ENCODE data around the gene UVRAG.

The UVRAG gene

GRCh38 chr11:76124905-76125770 is 310.1 kb downstream of the UVRAG start:
- Histone ChIP-seq H3K27ac (replicated peaks; ENCODE audit: low read length) (no peak overlapping the region), H3K23ac (ENCODE audit: low read depth, low read length, poor library complexity) (no peak overlapping the region), H3K14ac (ENCODE audit: low read length) (no peak overlapping the region), H2BK15ac (ENCODE audit: low read length) (no peak overlapping the region), H3K9ac (ENCODE audit: low read depth, low read length, poor library complexity) (no peak overlapping the region), H3K36me3 (replicated peaks in 1 of 2; ENCODE audit: control insufficient read depth in 2 of 2, insufficient read depth in 2 of 2, low read length in 2 of 2) (peaks cover 0 to 3% of the 10 kb centered on the region in 2 donors), H3K18ac (ENCODE audit: low read length) (no peak overlapping the region), H3K4me1 (ENCODE audit: control insufficient read depth in 2 of 2, insufficient read depth in 1 of 2, low read depth in 1 of 2, low read length in 2 of 2) (peaks cover 8 to 14% of the 10 kb centered on the region in 2 donors), H4K91ac (ENCODE audit: low read depth, low read length, poor library complexity) (no peak overlapping the region), H2AFZ (ENCODE audit: low read length) (no peak overlapping the region), H3K4ac (ENCODE audit: low read length) (no peak overlapping the region), H3K4me2 (ENCODE audit: insufficient read depth, low read length, poor library complexity, severe bottlenecking) (no peak overlapping the region), H2BK5ac (ENCODE audit: low read length) (no peak overlapping the region), H3K9me3 (replicated peaks in 1 of 2; ENCODE audit: control insufficient read depth in 2 of 2, insufficient read depth in 1 of 2, low read depth in 1 of 2, low read length in 2 of 2) (no peaks in the 10 kb centered on the region), H2AK5ac (ENCODE audit: low read depth, low read length) (no peak overlapping the region), H2BK120ac (ENCODE audit: low read depth, low read length) (no peak overlapping the region), H3K79me1 (ENCODE audit: low read depth, low read length) (no peaks in the 10 kb centered on the region), H4K8ac (ENCODE audit: low read depth, low read length) (no peak overlapping the region), H2BK12ac (ENCODE audit: low read length) (no peak overlapping the region), H3K27me3 (ENCODE audit: control insufficient read depth in 3 of 3, insufficient read depth in 3 of 3, low read depth in 1 of 3, low read length in 3 of 3) (no peaks in the 10 kb centered on the region), H3K4me3 (ENCODE audit: low read length in 2 of 2) (no peak overlapping the region)
- no CpG with 5 or more reads among the region's 8 CpGs for WGBS, 2 donors (ENCODE audit: extremely low coverage in 2 of 2, insufficient read length in 2 of 2, insufficient replicate concordance in 1 of 2)
- no peak for DNase-seq (ENCODE audit: low spot score)

DNA sequence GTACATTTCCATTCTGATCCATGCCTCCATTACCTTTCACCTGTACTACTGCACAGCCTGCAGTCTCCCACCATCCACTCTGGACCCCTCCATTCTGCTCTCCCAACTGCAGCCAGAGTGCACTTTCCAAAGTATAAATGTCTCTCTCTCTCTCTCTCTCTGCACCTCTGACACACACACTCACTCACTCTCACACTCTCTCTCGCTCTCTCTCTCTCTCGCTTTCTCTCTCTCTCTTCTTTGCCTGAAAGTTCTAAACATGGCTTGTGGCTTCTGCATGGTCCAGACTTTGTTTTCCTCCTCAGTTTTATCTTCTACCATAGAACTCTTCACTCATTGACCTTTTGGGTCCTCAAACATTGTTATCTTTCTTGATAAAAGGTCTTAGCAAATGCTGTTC is 314.7 kb downstream of the UVRAG start:
- H2BK12ac ChIP-seq (ENCODE audit: low read length), result no peak overlapping the region
- 97 to 100% methylated on average over 1 to 2 of the region's 2 CpGs for WGBS, 2 donors (ENCODE audit: extremely low coverage in 2 of 2, insufficient read length in 2 of 2, insufficient replicate concordance in 1 of 2)
- no peak overlapping the region for H2AFZ ChIP-seq (ENCODE audit: low read length)
- H3K4me2 ChIP-seq (ENCODE audit: insufficient read depth, low read length, poor library complexity, severe bottlenecking), result no peak overlapping the region
- no peak overlapping the region for H3K23ac ChIP-seq (ENCODE audit: low read depth, low read length, poor library complexity)
- H2BK120ac ChIP-seq (ENCODE audit: low read depth, low read length), result no peak overlapping the region
- no peak overlapping the region for H2BK15ac ChIP-seq (ENCODE audit: low read length)
- H3K9me3 ChIP-seq (replicated peaks in 1 of 2; ENCODE audit: control insufficient read depth in 2 of 2, insufficient read depth in 1 of 2, low read depth in 1 of 2, low read length in 2 of 2), result no peaks in the 10 kb centered on the region
- no peak overlapping the region for H3K27ac ChIP-seq (replicated peaks; ENCODE audit: low read length)
- no peak overlapping the region for H4K91ac ChIP-seq (ENCODE audit: low read depth, low read length, poor library complexity)
- no peak overlapping the region for H3K9ac ChIP-seq (ENCODE audit: low read depth, low read length, poor library complexity)
- H3K79me1 ChIP-seq (ENCODE audit: low read depth, low read length), result no peaks in the 10 kb centered on the region
- H3K4me1 ChIP-seq (ENCODE audit: control insufficient read depth in 2 of 2, insufficient read depth in 1 of 2, low read depth in 1 of 2, low read length in 2 of 2), result no peaks in the 10 kb centered on the region
- no peak for DNase-seq (ENCODE audit: low spot score)
- H2BK5ac ChIP-seq (ENCODE audit: low read length), result no peak overlapping the region
- H3K27me3 ChIP-seq (ENCODE audit: control insufficient read depth in 3 of 3, insufficient read depth in 3 of 3, low read depth in 1 of 3, low read length in 3 of 3), result no peaks in the 10 kb centered on the region
- no peak overlapping the region for H3K4me3 ChIP-seq (ENCODE audit: low read length in 2 of 2)
- H4K8ac ChIP-seq (ENCODE audit: low read depth, low read length), result no peak overlapping the region
- H3K18ac ChIP-seq (ENCODE audit: low read length), result no peak overlapping the region
- no peak overlapping the region for H3K4ac ChIP-seq (ENCODE audit: low read length)
- peak overlapping the region; percentile 11 for H3K14ac ChIP-seq (ENCODE audit: low read length)
- peaks cover 0 to 3% of the 10 kb centered on the region in 2 donors for H3K36me3 ChIP-seq (replicated peaks in 1 of 2; ENCODE audit: control insufficient read depth in 2 of 2, insufficient read depth in 2 of 2, low read length in 2 of 2)
- no peak overlapping the region for H2AK5ac ChIP-seq (ENCODE audit: low read depth, low read length)

GRCh38 chr11:76131142-76131541 is 316.1 kb downstream of the UVRAG start:
- H2AFZ ChIP-seq (ENCODE audit: low read length), result no peak overlapping the region
- H2BK120ac ChIP-seq (ENCODE audit: low read depth, low read length), result no peak overlapping the region
- H3K27me3 ChIP-seq (ENCODE audit: control insufficient read depth in 3 of 3, insufficient read depth in 3 of 3, low read depth in 1 of 3, low read length in 3 of 3), result no peaks in the 10 kb centered on the region
- no peak overlapping the region for H3K27ac ChIP-seq (replicated peaks; ENCODE audit: low read length)
- H4K91ac ChIP-seq (ENCODE audit: low read depth, low read length, poor library complexity), result no peak overlapping the region
- no peak overlapping the region for H2BK15ac ChIP-seq (ENCODE audit: low read length)
- H3K9ac ChIP-seq (ENCODE audit: low read depth, low read length, poor library complexity), result no peak overlapping the region
- H2AK5ac ChIP-seq (ENCODE audit: low read depth, low read length), result no peak overlapping the region
- peaks cover 0 to 10% of the 10 kb centered on the region in 2 donors for H3K36me3 ChIP-seq (replicated peaks in 1 of 2; ENCODE audit: control insufficient read depth in 2 of 2, insufficient read depth in 2 of 2, low read length in 2 of 2)
- H3K14ac ChIP-seq (ENCODE audit: low read length), result no peak overlapping the region
- no peak overlapping the region for H3K18ac ChIP-seq (ENCODE audit: low read length)
- no peak overlapping the region for H3K4me2 ChIP-seq (ENCODE audit: insufficient read depth, low read length, poor library complexity, severe bottlenecking)
- no peaks in the 10 kb centered on the region for H3K79me1 ChIP-seq (ENCODE audit: low read depth, low read length)
- H2BK12ac ChIP-seq (ENCODE audit: low read length), result no peak overlapping the region
- H2BK5ac ChIP-seq (ENCODE audit: low read length), result no peak overlapping the region
- no peak overlapping the region for H3K4ac ChIP-seq (ENCODE audit: low read length)
- DNase-seq (ENCODE audit: low spot score), result no peak
- H3K23ac ChIP-seq (ENCODE audit: low read depth, low read length, poor library complexity), result no peak overlapping the region
- no peak overlapping the region for H4K8ac ChIP-seq (ENCODE audit: low read depth, low read length)
- no peaks in the 10 kb centered on the region for H3K9me3 ChIP-seq (replicated peaks in 1 of 2; ENCODE audit: control insufficient read depth in 2 of 2, insufficient read depth in 1 of 2, low read depth in 1 of 2, low read length in 2 of 2)
- no CpG with 5 or more reads among the region's 2 CpGs for WGBS, 2 donors (ENCODE audit: extremely low coverage in 2 of 2, insufficient read length in 2 of 2, insufficient replicate concordance in 1 of 2)
- no peaks in the 10 kb centered on the region for H3K4me1 ChIP-seq (ENCODE audit: control insufficient read depth in 2 of 2, insufficient read depth in 1 of 2, low read depth in 1 of 2, low read length in 2 of 2)
- no peak overlapping the region for H3K4me3 ChIP-seq (ENCODE audit: low read length in 2 of 2)

DNA sequence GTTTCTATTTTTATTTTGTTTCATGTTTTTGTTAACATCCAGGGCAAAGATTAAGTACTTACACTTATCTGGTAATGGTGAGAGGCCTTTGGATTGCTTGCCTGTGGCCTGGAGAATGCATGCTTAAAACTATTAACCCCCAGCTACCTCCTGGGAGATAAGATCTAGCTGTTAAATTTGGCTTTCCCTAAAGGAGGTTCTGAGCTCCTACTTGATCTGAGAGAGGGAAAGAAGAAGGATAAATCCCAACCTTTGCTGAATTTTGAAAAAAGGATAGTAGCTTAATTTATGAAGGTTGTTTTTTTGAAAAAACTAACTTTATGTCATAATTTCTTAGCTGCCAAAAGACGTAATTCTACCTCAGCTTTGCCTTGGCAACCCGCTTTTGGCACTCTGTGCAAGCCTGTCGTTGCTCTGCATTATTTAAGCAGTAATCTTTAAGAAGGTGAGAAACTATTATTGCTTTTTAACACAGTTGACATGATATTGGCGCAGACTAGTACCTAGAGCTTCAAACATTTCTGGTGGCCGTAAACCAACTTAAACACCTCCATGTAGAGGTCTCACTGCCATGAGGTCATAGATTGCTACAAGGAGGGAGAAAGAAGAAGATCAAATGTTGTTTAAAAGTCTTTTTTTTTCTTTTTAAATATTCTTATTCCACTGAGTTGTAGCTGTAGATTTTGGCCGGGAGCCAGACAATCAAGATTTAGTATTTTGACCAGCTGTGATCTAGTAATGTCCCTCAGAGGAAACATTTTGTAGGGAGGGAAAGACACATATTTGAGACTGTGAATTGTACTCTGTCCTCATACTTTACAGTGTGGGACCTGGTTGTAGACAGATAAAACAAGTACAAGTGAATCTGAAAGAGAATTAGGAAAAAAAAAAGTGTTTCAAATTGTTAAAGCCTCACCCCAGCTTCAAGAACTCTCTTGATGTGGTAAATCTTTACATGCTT is 316.9 kb downstream of the UVRAG start:
- Histone ChIP-seq H4K91ac (ENCODE audit: low read depth, low read length, poor library complexity) (no peak overlapping the region), H3K4ac (ENCODE audit: low read length) (no peak overlapping the region), H2BK15ac (ENCODE audit: low read length) (no peak overlapping the region), H3K18ac (ENCODE audit: low read length) (no peak overlapping the region), H3K27ac (replicated peaks; ENCODE audit: low read length) (no peak overlapping the region), H2BK12ac (ENCODE audit: low read length) (no peak overlapping the region), H3K14ac (ENCODE audit: low read length) (no peak overlapping the region), H3K4me2 (ENCODE audit: insufficient read depth, low read length, poor library complexity, severe bottlenecking) (no peak overlapping the region), H2AK5ac (ENCODE audit: low read depth, low read length) (no peak overlapping the region), H3K79me1 (ENCODE audit: low read depth, low read length) (no peaks in the 10 kb centered on the region), H2BK120ac (ENCODE audit: low read depth, low read length) (no peak overlapping the region), H3K23ac (ENCODE audit: low read depth, low read length, poor library complexity) (no peak overlapping the region), H3K27me3 (ENCODE audit: control insufficient read depth in 3 of 3, insufficient read depth in 3 of 3, low read depth in 1 of 3, low read length in 3 of 3) (no peaks in the 10 kb centered on the region), H3K36me3 (replicated peaks in 1 of 2; ENCODE audit: control insufficient read depth in 2 of 2, insufficient read depth in 2 of 2, low read length in 2 of 2) (peaks cover 0 to 8% of the 10 kb centered on the region in 2 donors), H3K4me1 (ENCODE audit: control insufficient read depth in 2 of 2, insufficient read depth in 1 of 2, low read depth in 1 of 2, low read length in 2 of 2) (no peaks in the 10 kb centered on the region), H4K8ac (ENCODE audit: low read depth, low read length) (no peak overlapping the region), H2AFZ (ENCODE audit: low read length) (no peak overlapping the region), H2BK5ac (ENCODE audit: low read length) (no peak overlapping the region), H3K9me3 (replicated peaks in 1 of 2; ENCODE audit: control insufficient read depth in 2 of 2, insufficient read depth in 1 of 2, low read depth in 1 of 2, low read length in 2 of 2) (no peaks in the 10 kb centered on the region), H3K9ac (ENCODE audit: low read depth, low read length, poor library complexity) (no peak overlapping the region), H3K4me3 (ENCODE audit: low read length in 2 of 2) (no peak overlapping the region)
- no CpG with 5 or more reads among the region's 6 CpGs for WGBS, 2 donors (ENCODE audit: extremely low coverage in 2 of 2, insufficient read length in 2 of 2, insufficient replicate concordance in 1 of 2)
- no peak for DNase-seq (ENCODE audit: low spot score)

Measured in neuronal stem cell (in vitro differentiated cells).